Neural cell (in vitro differentiated cells): ENCODE results near the gene TSNAX. TPM values are rescaled to one million over a fixed set of nuclear protein-coding genes. Genes with fewer than 3 reads are reported as not detected.

Experiments used
- H2AFZ ChIP-seq: fragments of 200-600, 300-800 bp; sonication (generic), shearing (Covaris generic); 2 replicates; pipeline ENCODE4 v1.6.0; 2014; ENCODE audit warnings: low read depth, mild to moderate bottlenecking, antibody characterized with exemption, low read length, moderate library complexity
- H3F3A ChIP-seq: fragments of 200-600 bp; shearing (Covaris generic); 2 replicates; pipeline ENCODE4 v1.6.1; 2016; ENCODE audit warnings: mild to moderate bottlenecking, moderate library complexity, mixed read lengths, antibody characterized with exemption, low read length; ENCODE audit not compliant: insufficient read depth, poor library complexity, severe bottlenecking
- H3K27ac ChIP-seq: fragments of 200-600, 300-800 bp; sonication (generic), shearing (Covaris generic); 2 replicates; pipeline ENCODE4 v1.5.1; 2014; ENCODE audit warnings: mild to moderate bottlenecking, low read length, moderate library complexity
- H3K27me3 ChIP-seq: fragments of 300-800, 200-600 bp; sonication (generic), shearing (Covaris generic); 2 replicates; pipeline ENCODE4 v1.6.0; 2014; ENCODE audit warnings: mild to moderate bottlenecking, low read depth, low read length, moderate library complexity; ENCODE audit not compliant: insufficient read depth
- H3K36me3 ChIP-seq: fragments of 300-800, 200-600 bp; sonication (generic), shearing (Covaris generic); 2 replicates; pipeline ENCODE4 v1.5.1; 2014; ENCODE audit warnings: mild to moderate bottlenecking, antibody characterized with exemption, low read length, moderate library complexity; ENCODE audit not compliant: insufficient read depth
- H3K4me2 ChIP-seq: fragments of 300-800, 200-600 bp; sonication (generic), shearing (Covaris generic); 2 replicates; pipeline ENCODE4 v1.6.0; 2014; ENCODE audit warnings: mild to moderate bottlenecking, low read length
- H3K4me3 ChIP-seq: fragments of 300-800, 200-600 bp; sonication (generic), shearing (Covaris generic); 2 replicates; pipeline ENCODE4 v1.5.1; 2014; ENCODE audit warnings: mild to moderate bottlenecking, low read length, moderate library complexity
- H3K79me2 ChIP-seq: fragments of 200-600 bp; shearing (Covaris generic); replicated peaks from 2 replicates; pipeline ENCODE4 v1.6.0; 2014; ENCODE audit warnings: mild to moderate bottlenecking, low read length, moderate library complexity; ENCODE audit not compliant: insufficient read depth
- H3K9ac ChIP-seq: fragments of 300-800, 200-600 bp; sonication (generic), shearing (Covaris generic); 2 replicates; pipeline ENCODE4 v1.6.1; 2016; ENCODE audit warnings: mild to moderate bottlenecking, low read length, mixed read lengths
- H3K9me2 ChIP-seq: fragments of 200-600 bp; shearing (Covaris generic); 2 replicates; pipeline ENCODE4 v1.6.1; 2016; ENCODE audit warnings: mild to moderate bottlenecking, low read length, mixed read lengths; ENCODE audit not compliant: insufficient read depth
- H3K9me3 ChIP-seq: fragments of 200-600, 300-800 bp; sonication (generic), shearing (Covaris generic); 2 replicates; pipeline ENCODE4 v1.6.1; 2016; ENCODE audit warnings: mild to moderate bottlenecking, mixed run types, low read length, moderate library complexity, mixed read lengths
- H4K20me1 ChIP-seq: fragments of 200-600 bp; shearing (Covaris generic); 2 replicates; pipeline ENCODE4 v1.6.1; 2016; ENCODE audit warnings: mild to moderate bottlenecking, mixed run types; ENCODE audit not compliant: insufficient read depth
- CTCF ChIP-seq: fragments of 450-650 bp; IDR thresholded peaks from 2 replicates; pipeline ENCODE4 v1.5.1; 2014; ENCODE audit warnings: antibody characterized with exemption, mild to moderate bottlenecking, moderate library complexity; ENCODE audit not compliant: poor library complexity, severe bottlenecking
- EP300 ChIP-seq: fragments of 450-650 bp; conservative IDR thresholded peaks from 2 replicates; pipeline ENCODE4 v1.6.1; 2014; ENCODE audit warnings: antibody characterized with exemption, mild to moderate bottlenecking, moderate library complexity; ENCODE audit not compliant: poor library complexity, severe bottlenecking
- EZH2 ChIP-seq: fragments of 200-600, 300-800 bp; shearing (Covaris generic), sonication (generic); IDR thresholded peaks from 2 replicates; pipeline ENCODE4 v1.6.1; 2014; ENCODE audit warnings: antibody characterized with exemption, low read length, borderline replicate concordance, mild to moderate bottlenecking; ENCODE audit not compliant: insufficient read depth, poor library complexity, severe bottlenecking
- MXI1 ChIP-seq: fragments of 450-650 bp; conservative IDR thresholded peaks from 2 replicates; pipeline ENCODE4 v1.6.1; 2014; ENCODE audit warnings: antibody characterized with exemption, mild to moderate bottlenecking; ENCODE audit not compliant: poor library complexity, severe bottlenecking
- POLR2AphosphoS5 ChIP-seq: IDR thresholded peaks from 2 replicates; pipeline ENCODE4 v1.6.1; 2012
- RAD21 ChIP-seq: fragments of 450-650 bp; conservative IDR thresholded peaks from 2 replicates; pipeline ENCODE4 v1.6.1; 2014; ENCODE audit warnings: antibody characterized with exemption, mild to moderate bottlenecking, moderate library complexity
- SMC3 ChIP-seq: fragments of 450-650 bp; conservative IDR thresholded peaks from 2 replicates; pipeline ENCODE4 v1.6.1; 2014; ENCODE audit warnings: antibody characterized with exemption, mild to moderate bottlenecking, moderate library complexity; ENCODE audit not compliant: poor library complexity
- TAF1 ChIP-seq: IDR thresholded peaks from 2 replicates; pipeline ENCODE4 v1.6.1; 2012; ENCODE audit warnings: low read depth
- polyA plus RNA-seq: library from polyadenylated mRNA; depleted of rRNA; stranded (reverse); fragments of >200 nt; gene quantifications from 2 replicates; pipeline ENCODE4 v1.2.3, GENCODE V29; 2014
- TF ChIP-seq, protein P1 (sequence below): IDR thresholded peaks from 2 replicates; pipeline ENCODE4 v1.6.1; 2012; ENCODE audit warnings: borderline replicate concordance

TSNAX gene
- polyA plus RNA-seq, 1 donor from 2014 or later = 55.2 TPM

DNA sequence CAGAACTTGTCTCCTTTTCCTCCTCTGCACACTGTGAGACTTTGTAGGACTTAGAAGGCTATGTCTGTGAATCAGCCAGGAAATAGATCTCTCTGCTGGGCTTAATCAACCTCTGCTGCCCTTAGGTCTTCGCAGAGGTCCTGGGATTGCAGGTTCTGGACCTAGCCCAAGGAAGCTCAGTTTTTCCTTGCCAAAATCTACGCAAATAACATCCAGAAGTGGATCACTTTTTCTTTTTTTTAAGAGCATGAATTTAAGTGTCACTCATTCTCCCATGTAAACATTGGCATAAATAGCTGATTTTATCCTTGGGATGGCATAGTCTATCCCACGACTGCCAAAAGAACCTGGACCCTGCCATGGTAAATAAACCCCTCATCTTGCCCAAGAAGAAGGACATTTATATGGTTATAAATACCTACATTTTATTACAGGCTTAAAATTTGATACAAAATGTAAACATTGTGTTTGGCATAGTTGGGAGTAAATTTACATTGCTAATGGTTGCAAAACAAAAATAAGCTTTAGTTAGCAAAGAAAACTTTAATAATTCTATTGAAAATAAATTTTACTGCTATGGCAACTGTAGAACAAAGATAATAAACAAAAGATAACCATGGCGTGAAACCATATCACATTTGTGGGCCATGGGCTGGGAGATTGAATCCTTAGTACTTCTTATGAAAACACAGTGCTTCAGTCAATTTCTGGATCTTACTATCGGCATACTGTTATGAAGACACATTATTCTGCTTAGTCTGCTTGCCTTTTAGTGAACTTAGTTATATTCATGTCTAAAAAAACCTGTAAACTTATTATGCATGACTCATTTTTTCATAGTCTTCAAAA lies 73.6 kb downstream of the TSNAX start:
- Histone ChIP-seq H3K79me2 (no peaks in the 10 kb centered on the region), H3K9me2 (no peaks in the 10 kb centered on the region), H3K4me2 (no peak overlapping the region), H4K20me1 (no peaks in the 10 kb centered on the region), H3K27ac (no peak overlapping the region), H3K27me3 (no peaks in the 10 kb centered on the region), H3F3A (no peaks in the 10 kb centered on the region), H3K9ac (no peak overlapping the region), H3K36me3 (no peaks in the 10 kb centered on the region), H3K4me3 (no peak overlapping the region), H3K9me3 (no peaks in the 10 kb centered on the region), H2AFZ (no peak overlapping the region)
- no peak for TF ChIP-seq MXI1
- TF ChIP-seq EZH2 = no peak
- no peak for TF ChIP-seq RAD21
- TF ChIP-seq EP300 = no peak
- TF ChIP-seq POLR2AphosphoS5 = no peak
- no peak for TF ChIP-seq CTCF
- no peak for TF ChIP-seq SMC3
- TF ChIP-seq TAF1 = no peak
- TF ChIP-seq, protein P1, sequence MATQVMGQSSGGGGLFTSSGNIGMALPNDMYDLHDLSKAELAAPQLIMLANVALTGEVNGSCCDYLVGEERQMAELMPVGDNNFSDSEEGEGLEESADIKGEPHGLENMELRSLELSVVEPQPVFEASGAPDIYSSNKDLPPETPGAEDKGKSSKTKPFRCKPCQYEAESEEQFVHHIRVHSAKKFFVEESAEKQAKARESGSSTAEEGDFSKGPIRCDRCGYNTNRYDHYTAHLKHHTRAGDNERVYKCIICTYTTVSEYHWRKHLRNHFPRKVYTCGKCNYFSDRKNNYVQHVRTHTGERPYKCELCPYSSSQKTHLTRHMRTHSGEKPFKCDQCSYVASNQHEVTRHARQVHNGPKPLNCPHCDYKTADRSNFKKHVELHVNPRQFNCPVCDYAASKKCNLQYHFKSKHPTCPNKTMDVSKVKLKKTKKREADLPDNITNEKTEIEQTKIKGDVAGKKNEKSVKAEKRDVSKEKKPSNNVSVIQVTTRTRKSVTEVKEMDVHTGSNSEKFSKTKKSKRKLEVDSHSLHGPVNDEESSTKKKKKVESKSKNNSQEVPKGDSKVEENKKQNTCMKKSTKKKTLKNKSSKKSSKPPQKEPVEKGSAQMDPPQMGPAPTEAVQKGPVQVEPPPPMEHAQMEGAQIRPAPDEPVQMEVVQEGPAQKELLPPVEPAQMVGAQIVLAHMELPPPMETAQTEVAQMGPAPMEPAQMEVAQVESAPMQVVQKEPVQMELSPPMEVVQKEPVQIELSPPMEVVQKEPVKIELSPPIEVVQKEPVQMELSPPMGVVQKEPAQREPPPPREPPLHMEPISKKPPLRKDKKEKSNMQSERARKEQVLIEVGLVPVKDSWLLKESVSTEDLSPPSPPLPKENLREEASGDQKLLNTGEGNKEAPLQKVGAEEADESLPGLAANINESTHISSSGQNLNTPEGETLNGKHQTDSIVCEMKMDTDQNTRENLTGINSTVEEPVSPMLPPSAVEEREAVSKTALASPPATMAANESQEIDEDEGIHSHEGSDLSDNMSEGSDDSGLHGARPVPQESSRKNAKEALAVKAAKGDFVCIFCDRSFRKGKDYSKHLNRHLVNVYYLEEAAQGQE = no peak

DNA sequence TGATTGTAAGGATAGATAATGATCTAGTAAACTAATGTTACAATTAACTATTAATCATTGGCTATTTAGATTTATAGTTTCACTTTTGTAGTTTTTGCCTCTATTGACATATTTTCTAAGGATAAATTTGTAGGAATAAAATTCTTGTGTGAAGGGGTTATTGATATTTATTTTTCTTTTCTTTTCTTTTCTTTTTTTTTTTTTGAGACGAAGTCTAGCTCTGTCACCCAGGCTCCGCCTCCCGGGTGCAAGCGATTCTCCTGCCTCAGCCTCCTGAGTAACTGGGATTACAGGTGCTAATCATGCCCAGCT lies 74.2 kb downstream of the TSNAX start:
- H3K4me2 ChIP-seq = no peak overlapping the region
- H3K9me3 ChIP-seq = no peaks in the 10 kb centered on the region
- H3K36me3 ChIP-seq = no peaks in the 10 kb centered on the region
- H4K20me1 ChIP-seq = no peaks in the 10 kb centered on the region
- H3K27me3 ChIP-seq = no peaks in the 10 kb centered on the region
- no peaks in the 10 kb centered on the region for H3K79me2 ChIP-seq
- no peak overlapping the region for H2AFZ ChIP-seq
- no peak overlapping the region for H3K9ac ChIP-seq
- no peaks in the 10 kb centered on the region for H3F3A ChIP-seq
- H3K4me3 ChIP-seq = no peak overlapping the region
- H3K9me2 ChIP-seq = no peaks in the 10 kb centered on the region
- TF ChIP-seq CTCF (no peak), RAD21 (no peak), MXI1 (no peak), EP300 (no peak), EZH2 (no peak), SMC3 (no peak), TAF1 (no peak), POLR2AphosphoS5 (no peak)
- TF ChIP-seq, protein P1 = no peak
- no peak overlapping the region for H3K27ac ChIP-seq
